ENCODE data around the gene FRMPD3. TPM values are rescaled to one million over a fixed set of nuclear protein-coding genes. Genes with fewer than 3 reads are reported as not detected.

Gene FRMPD3
- total RNA-seq, 2 donors from 2014 or later, result 0.17 TPM; not detected in 1

GRCh38 chrX:107496786-107497185 is 47.3 kb downstream of the FRMPD3 start:
- no peak overlapping the region for H3K27ac Mint-ChIP-seq
- H3K4me1 Mint-ChIP-seq, result no peaks in the 10 kb centered on the region
- H3K36me3 Mint-ChIP-seq (ENCODE audit: low read depth), result no peaks in the 10 kb centered on the region
- H3K27me3 Mint-ChIP-seq, result peaks cover 18% of the 10 kb centered on the region
- H3K9me3 ChIP-seq (ENCODE audit: control insufficient read depth, low read length, poor library complexity, severe bottlenecking), result no peaks in the 10 kb centered on the region
- no peak overlapping the region for H3K4me3 Mint-ChIP-seq
- ATAC-seq, result no peak
- DNase-seq, result no peak

Other genes with a start within 250 kb of the FRMPD3 start
- 1 to 10 TPM; 2.2 TPM for gene NUP62CL, start 243.2 kb upstream of the FRMPD3 start, total RNA-seq
- gene DNAAF6, start 243.0 kb upstream of the FRMPD3 start, total RNA-seq, result not detected
- 10 to 100 TPM; 68.9 to 69.1 TPM for gene PRPS1, start 178.9 kb downstream of the FRMPD3 start, total RNA-seq